Esophagus muscularis mucosa (tissue), 4 donors: ENCODE results near the gene ATP13A2.

Experiments used
- EP300 ChIP-seq: sonication (generic); formaldehyde crosslinking; IDR thresholded peaks from one replicate; pipeline ENCODE4 v1.6.1; 2017; ENCODE audit warnings: antibody characterized with exemption
- POLR2A ChIP-seq: fragments of 450-650 bp; IDR thresholded peaks from one replicate; pipeline ENCODE4 v1.6.1; 2017; ENCODE audit warnings: antibody characterized with exemption, moderate library complexity, mild to moderate bottlenecking, low read depth
- POLR2AphosphoS5 ChIP-seq, 2 donors: sonication (generic); formaldehyde crosslinking; IDR thresholded peaks; one replicate each; pipeline ENCODE4 v1.6.1; 2017; ENCODE audit warnings: antibody characterized with exemption in 2 of 2
- TF ChIP-seq, protein P1 (sequence below), 3 experiments: fragments of 200-600 bp in 2 of 3; fragments of 450-650 bp in 1 of 3; sonication (generic) in 2 of 3; IDR thresholded peaks; one replicate each; pipeline ENCODE4 v1.5.1; 2017 to 2019; ENCODE audit warnings: antibody characterized with exemption in 3 of 3, mild to moderate bottlenecking in 2 of 3, moderate library complexity in 1 of 3

DNA sequence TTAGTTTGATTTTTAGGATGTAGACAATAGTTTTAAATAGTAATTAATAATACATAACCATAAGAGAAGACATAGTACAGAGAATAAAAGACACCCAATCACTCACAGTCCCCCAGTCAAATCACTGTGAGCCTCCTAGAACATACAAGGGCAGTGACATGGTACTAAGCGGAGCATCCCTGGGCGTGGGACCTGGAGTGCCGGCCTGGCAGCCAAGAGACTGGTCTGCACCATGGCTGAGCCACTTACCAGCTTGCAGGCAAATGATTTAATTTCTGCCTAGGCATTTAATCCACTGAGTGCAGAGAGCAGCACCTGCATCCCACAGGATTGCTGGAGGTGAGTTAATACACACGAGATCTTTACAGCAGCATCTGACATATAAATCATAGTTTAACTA lies 21.8 kb upstream of the ATP13A2 start:
- TF ChIP-seq, protein P1, sequence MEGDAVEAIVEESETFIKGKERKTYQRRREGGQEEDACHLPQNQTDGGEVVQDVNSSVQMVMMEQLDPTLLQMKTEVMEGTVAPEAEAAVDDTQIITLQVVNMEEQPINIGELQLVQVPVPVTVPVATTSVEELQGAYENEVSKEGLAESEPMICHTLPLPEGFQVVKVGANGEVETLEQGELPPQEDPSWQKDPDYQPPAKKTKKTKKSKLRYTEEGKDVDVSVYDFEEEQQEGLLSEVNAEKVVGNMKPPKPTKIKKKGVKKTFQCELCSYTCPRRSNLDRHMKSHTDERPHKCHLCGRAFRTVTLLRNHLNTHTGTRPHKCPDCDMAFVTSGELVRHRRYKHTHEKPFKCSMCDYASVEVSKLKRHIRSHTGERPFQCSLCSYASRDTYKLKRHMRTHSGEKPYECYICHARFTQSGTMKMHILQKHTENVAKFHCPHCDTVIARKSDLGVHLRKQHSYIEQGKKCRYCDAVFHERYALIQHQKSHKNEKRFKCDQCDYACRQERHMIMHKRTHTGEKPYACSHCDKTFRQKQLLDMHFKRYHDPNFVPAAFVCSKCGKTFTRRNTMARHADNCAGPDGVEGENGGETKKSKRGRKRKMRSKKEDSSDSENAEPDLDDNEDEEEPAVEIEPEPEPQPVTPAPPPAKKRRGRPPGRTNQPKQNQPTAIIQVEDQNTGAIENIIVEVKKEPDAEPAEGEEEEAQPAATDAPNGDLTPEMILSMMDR (IDR thresholded peaks at IDR 0.05), result no peak
- TF ChIP-seq POLR2A, result no peak
- no peak for TF ChIP-seq POLR2AphosphoS5 (IDR thresholded peaks at IDR 0.05)
- TF ChIP-seq EP300, result no peak
